Right atrium auricular region (tissue), 2 donors: Measurements from ENCODE around the gene DDI2. TPM values are rescaled to one million over a fixed set of nuclear protein-coding genes. Genes with fewer than 3 reads are reported as not detected.

Source experiments
- DNase-seq: peaks from one replicate; pipeline ENCODE4 v3.0.0-alpha.2; 2019; ENCODE audit warnings: low spot score
- H3K27ac ChIP-seq, 2 donors: fragments of 200-600 bp; sonication (generic); 1 replicate in 1 of 2; 2 replicates in 1 of 2; pipeline ENCODE4 v1.5.1; 2016 to 2019
- H3K27me3 ChIP-seq, 2 donors: fragments of 200-600 bp; sonication (generic); one replicate each; pipeline versions ENCODE4 v1.5.1 to v1.6.0; 2017 to 2019
- H3K36me3 ChIP-seq: fragments of 200-600 bp; sonication (generic); one replicate; pipeline ENCODE4 v1.5.1; 2016
- H3K4me1 ChIP-seq, 2 donors: fragments of 200-600 bp; sonication (generic); one replicate each; pipeline versions ENCODE4 v1.5.1 to v1.6.0; 2017 to 2019
- H3K4me3 ChIP-seq, 2 donors: fragments of 200-600 bp; sonication (generic); 1 replicate in 1 of 2; 2 replicates in 1 of 2; pipeline ENCODE4 v1.5.1; 2017 to 2019; ENCODE audit warnings: mild to moderate bottlenecking in 1 of 2, moderate library complexity in 1 of 2
- H3K9me3 ChIP-seq, 2 donors: fragments of 200-600 bp; sonication (generic); one replicate each; pipeline ENCODE4 v1.5.1; 2019
- CTCF ChIP-seq, 2 donors: fragments of 200-600 bp; sonication (generic); IDR thresholded peaks; one replicate each; pipeline ENCODE4 v1.5.1; 2019; ENCODE audit warnings: antibody characterized with exemption in 2 of 2
- total RNA-seq, 2 donors: library from RNA; depleted of rRNA; stranded (reverse); fragments of >200 nt; gene quantifications; one replicate each; pipeline ENCODE4 v1.1.0, GENCODE V29; 2016

The DDI2 gene
- 10 to 100 TPM; 16.5 to 24.7 TPM for total RNA-seq

GRCh38 chr1:15617173-15618076, at the start of gene DDI2:
Gene DDI2 (plus strand): TSS chr1:15617458. CDS start chr1:15617671, 213 bp downstream.
- peak; percentile 93 for DNase-seq
- TF ChIP-seq CTCF (IDR thresholded peaks at IDR 0.05), result no peak
- H3K4me1 ChIP-seq, result peaks cover 0 to 48% of the 10 kb centered on the region in 2 donors
- peak within 1 kb of the TSS; percentile 83 to 91 for H3K4me3 ChIP-seq
- H3K27ac ChIP-seq, result peak within 1 kb of the TSS; percentile 98 to 99
- H3K36me3 ChIP-seq, result no peaks in the 10 kb centered on the region
- H3K27me3 ChIP-seq, result no peaks in the 10 kb centered on the region
- no peaks in the 10 kb centered on the region for H3K9me3 ChIP-seq

- Histone ChIP-seq H3K27ac (no peak overlapping the region), H3K27me3 (no peaks in the 10 kb centered on the region), H3K4me1 (no peaks in the 10 kb centered on the region), H3K36me3 (peaks cover 60% of the 10 kb centered on the region), H3K9me3 (no peaks in the 10 kb centered on the region), H3K4me3 (no peak overlapping the region)
- DNase-seq, result no peak
- TF ChIP-seq CTCF (IDR thresholded peaks at IDR 0.05), result no peak
Measured at GRCh38 chr1:15568387-15569073, 48.7 kb upstream of the DDI2 start.

- Histone ChIP-seq H3K36me3 (peaks cover 40% of the 10 kb centered on the region), H3K4me1 (no peaks in the 10 kb centered on the region), H3K27ac (no peak overlapping the region), H3K9me3 (no peaks in the 10 kb centered on the region), H3K4me3 (no peak overlapping the region), H3K27me3 (no peaks in the 10 kb centered on the region)
- DNase-seq, result no peak
- no peak for TF ChIP-seq CTCF (IDR thresholded peaks at IDR 0.05)
Measured at GRCh38 chr1:15570861-15571260, 46.4 kb upstream of the DDI2 start.

GRCh38 chr1:15571266-15571665, 46.0 kb upstream of the DDI2 start:
- H3K9me3 ChIP-seq, result no peaks in the 10 kb centered on the region
- H3K4me3 ChIP-seq, result no peak overlapping the region
- no peak for TF ChIP-seq CTCF (IDR thresholded peaks at IDR 0.05)
- H3K27me3 ChIP-seq, result no peaks in the 10 kb centered on the region
- no peak overlapping the region for H3K27ac ChIP-seq
- no peaks in the 10 kb centered on the region for H3K4me1 ChIP-seq
- DNase-seq, result no peak
- H3K36me3 ChIP-seq, result peaks cover 36% of the 10 kb centered on the region

- no peak for DNase-seq
- H3K27me3 ChIP-seq, result no peaks in the 10 kb centered on the region
- H3K36me3 ChIP-seq, result peaks cover 14% of the 10 kb centered on the region
- no peaks in the 10 kb centered on the region for H3K4me1 ChIP-seq
- no peaks in the 10 kb centered on the region for H3K9me3 ChIP-seq
- TF ChIP-seq CTCF (IDR thresholded peaks at IDR 0.05), result no peak
- H3K27ac ChIP-seq, result no peak overlapping the region
- H3K4me3 ChIP-seq, result no peak overlapping the region
Measured at GRCh38 chr1:15573477-15573876, 43.8 kb upstream of the DDI2 start.
